ENCODE measurements around the gene C1orf122. TPM values are rescaled to one million over a fixed set of nuclear protein-coding genes. Genes with fewer than 3 reads are reported as not detected.

Gene C1orf122
- total and polyA plus RNA-seq, 2 of the 8 experiments (the other 6 are each of a cell fraction or from before 2014, with no cell fraction given): 32.1 to 36.9 TPM

DNA sequence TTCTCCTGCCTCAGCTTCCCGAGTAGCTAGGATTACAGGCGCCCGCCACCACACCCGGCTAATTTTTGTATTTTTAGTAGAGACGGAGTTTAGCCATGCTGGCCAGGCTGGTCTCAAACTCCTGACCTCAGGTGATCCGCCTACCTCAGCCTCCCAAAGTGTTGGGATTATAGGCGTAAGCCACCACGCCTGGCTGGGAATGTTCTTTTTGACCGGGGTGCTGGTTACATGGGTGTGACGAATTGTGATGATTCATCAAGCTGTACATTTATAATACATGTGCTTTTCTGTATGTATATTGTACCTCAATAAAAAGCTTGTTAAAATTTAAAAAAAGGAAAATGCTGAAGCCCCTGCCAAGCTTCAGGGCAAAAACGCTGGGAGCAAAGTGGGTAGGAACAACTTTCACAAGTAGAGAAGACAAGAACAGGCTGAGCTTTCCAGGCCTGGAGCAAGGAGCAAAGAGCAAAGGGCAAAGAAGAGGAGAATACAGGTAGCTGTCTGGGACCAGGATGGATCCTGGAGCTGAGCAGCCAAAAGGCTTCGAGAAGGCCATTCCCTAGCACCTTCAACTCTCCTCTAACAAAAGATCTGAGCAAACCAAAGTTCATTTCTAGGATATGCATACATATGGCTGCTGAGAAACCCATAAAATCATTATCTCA lies 21.0 kb downstream of the C1orf122 start:
- no peak overlapping the region for H2BK120ac ChIP-seq (replicated peaks; ENCODE audit: low read depth, low read length)
- no peak overlapping the region for H4K91ac ChIP-seq (replicated peaks; ENCODE audit: insufficient read length, low read length)
- H3K56ac ChIP-seq (replicated peaks; ENCODE audit: insufficient read length, low read depth, low read length): no peak overlapping the region
- no peak overlapping the region for H2AK5ac ChIP-seq (ENCODE audit: low read depth, low read length)
- H2BK20ac ChIP-seq (ENCODE audit: low read length): no peak overlapping the region
- H2AFZ ChIP-seq (ENCODE audit: low read length): no peak overlapping the region
- H4K5ac ChIP-seq (ENCODE audit: insufficient read length, low read depth, low read length): no peak overlapping the region
- H2BK15ac ChIP-seq (ENCODE audit: low read length): no peak overlapping the region
- H2BK5ac ChIP-seq (ENCODE audit: low read depth, low read length): no peak overlapping the region
- H3K4ac ChIP-seq (replicated peaks; ENCODE audit: insufficient read length, low read depth, low read length): no peak overlapping the region
- H3K23me2 ChIP-seq (ENCODE audit: low read depth, low read length): no peaks in the 10 kb centered on the region
- no peaks in the 10 kb centered on the region for H3K27me3 ChIP-seq (replicated peaks in 1 of 4; ENCODE audit: control insufficient read depth in 3 of 4, extremely low read depth in 1 of 4, insufficient read depth in 3 of 4, low read length in 3 of 4)
- no peak overlapping the region for H3K27ac ChIP-seq (ENCODE audit: low read depth, low read length)
- CTCF ChIA-PET (ENCODE audit: partially characterized antibody): no interaction called here
- no peaks in the 10 kb centered on the region for H3K79me1 ChIP-seq (ENCODE audit: low read depth, low read length)
- 93% methylated on average over 12 of the region's 12 CpGs; no CpG with 5 or more reads in 1 of the 2 experiments for WGBS, 2 experiments (ENCODE audit: extremely low coverage in 1 of 2, insufficient coverage in 1 of 2, insufficient read length in 1 of 2, insufficient replicate concordance in 2 of 2, low coverage in 1 of 2, low lambda C conversion rate in 2 of 2, missing lambda C conversion rate in 1 of 2)
- no peak overlapping the region for H3K23ac ChIP-seq (ENCODE audit: insufficient read length)
- H3K9me3 ChIP-seq (ENCODE audit: insufficient read depth in 2 of 2, low read depth in 1 of 2, low read length in 1 of 2): no peaks in the 10 kb centered on the region
- H3K18ac ChIP-seq (ENCODE audit: extremely low read depth, low read length): no peak overlapping the region
- DNase-seq (ENCODE audit: low read depth in 1 of 2, low spot score in 2 of 2): no peak
- H3K79me2 ChIP-seq (ENCODE audit: control insufficient read depth in 1 of 2, insufficient read depth in 2 of 2, low read length in 2 of 2): no peaks in the 10 kb centered on the region
- H3K4me2 ChIP-seq (ENCODE audit: insufficient read depth in 1 of 2, low read depth in 2 of 2, low read length in 2 of 2): no peak overlapping the region
- no peak overlapping the region for H3K9ac ChIP-seq (replicated peaks in 1 of 4; ENCODE audit: extremely low read depth in 1 of 4, low read depth in 3 of 4, low read length in 3 of 4)
- POLR2A ChIA-PET (ENCODE audit: partially characterized antibody): interaction anchor here (1.2 kb wide), 1 partner anchor 143 kb away, joined by 3 read pairs; no protein-coding TSS in a partner anchor
- H4K8ac ChIP-seq (ENCODE audit: extremely low read depth, insufficient read depth, low read length): no peak overlapping the region
- no peak overlapping the region for H3K14ac ChIP-seq (ENCODE audit: insufficient read length)
- no peaks in the 10 kb centered on the region for H4K20me1 ChIP-seq (replicated peaks in 1 of 2; ENCODE audit: control insufficient read depth in 1 of 2, insufficient read depth in 2 of 2, low read length in 2 of 2)
- no peak overlapping the region for H3K4me3 ChIP-seq (ENCODE audit: extremely low read depth in 1 of 4, insufficient read depth in 2 of 4, low read depth in 3 of 4, low read length in 4 of 4)
- FAIRE-seq: no peak
- H3K36me3 ChIP-seq (ENCODE audit: control insufficient read depth in 2 of 4, insufficient read depth in 4 of 4, low read length in 3 of 4): peaks cover 3 to 21% (median 11%) of the 10 kb centered on the region in 4 experiments; a peak in 5 of 8 replicates
- no peaks in the 10 kb centered on the region for H3K4me1 ChIP-seq (replicated peaks in 1 of 4; ENCODE audit: control insufficient read depth in 3 of 4, insufficient read depth in 4 of 4, low read length in 3 of 4)
- H2BK12ac ChIP-seq (ENCODE audit: low read depth, low read length): no peak overlapping the region
